ENCODE results near the gene SLC22A16. TPM values are rescaled to one million over a fixed set of nuclear protein-coding genes. Genes with fewer than 3 reads are reported as not detected.

The SLC22A16 gene
- total RNA-seq, 4 donors from 2014 or later: 0.27 TPM; not detected in 3

GRCh38 chr6:110398778-110399177, 77.6 kb downstream of the SLC22A16 start:
- Histone ChIP-seq H3K9me3 (no peaks in the 10 kb centered on the region), H3K27ac (no peak overlapping the region), H3K4me1 (no peaks in the 10 kb centered on the region), H3K4me3 (replicated peaks in 1 of 3) (no peak overlapping the region), H3K27me3 (no peaks in the 10 kb centered on the region), H3K36me3 (no peaks in the 10 kb centered on the region)
- DNase-seq: no peak
- intact Hi-C loops (cut with DNase I): loop anchor here (10.0 kb wide), 1 partner anchor 354 kb away; no protein-coding TSS in a partner anchor
- WGBS, 2 donors: 84 to 86% methylated on average over 4 of the region's 4 CpGs
- no peak for TF ChIP-seq POLR2A (IDR thresholded peaks at IDR 0.05)
- TF ChIP-seq, protein P1, sequence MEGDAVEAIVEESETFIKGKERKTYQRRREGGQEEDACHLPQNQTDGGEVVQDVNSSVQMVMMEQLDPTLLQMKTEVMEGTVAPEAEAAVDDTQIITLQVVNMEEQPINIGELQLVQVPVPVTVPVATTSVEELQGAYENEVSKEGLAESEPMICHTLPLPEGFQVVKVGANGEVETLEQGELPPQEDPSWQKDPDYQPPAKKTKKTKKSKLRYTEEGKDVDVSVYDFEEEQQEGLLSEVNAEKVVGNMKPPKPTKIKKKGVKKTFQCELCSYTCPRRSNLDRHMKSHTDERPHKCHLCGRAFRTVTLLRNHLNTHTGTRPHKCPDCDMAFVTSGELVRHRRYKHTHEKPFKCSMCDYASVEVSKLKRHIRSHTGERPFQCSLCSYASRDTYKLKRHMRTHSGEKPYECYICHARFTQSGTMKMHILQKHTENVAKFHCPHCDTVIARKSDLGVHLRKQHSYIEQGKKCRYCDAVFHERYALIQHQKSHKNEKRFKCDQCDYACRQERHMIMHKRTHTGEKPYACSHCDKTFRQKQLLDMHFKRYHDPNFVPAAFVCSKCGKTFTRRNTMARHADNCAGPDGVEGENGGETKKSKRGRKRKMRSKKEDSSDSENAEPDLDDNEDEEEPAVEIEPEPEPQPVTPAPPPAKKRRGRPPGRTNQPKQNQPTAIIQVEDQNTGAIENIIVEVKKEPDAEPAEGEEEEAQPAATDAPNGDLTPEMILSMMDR (IDR thresholded peaks at IDR 0.05): no peak

DNA sequence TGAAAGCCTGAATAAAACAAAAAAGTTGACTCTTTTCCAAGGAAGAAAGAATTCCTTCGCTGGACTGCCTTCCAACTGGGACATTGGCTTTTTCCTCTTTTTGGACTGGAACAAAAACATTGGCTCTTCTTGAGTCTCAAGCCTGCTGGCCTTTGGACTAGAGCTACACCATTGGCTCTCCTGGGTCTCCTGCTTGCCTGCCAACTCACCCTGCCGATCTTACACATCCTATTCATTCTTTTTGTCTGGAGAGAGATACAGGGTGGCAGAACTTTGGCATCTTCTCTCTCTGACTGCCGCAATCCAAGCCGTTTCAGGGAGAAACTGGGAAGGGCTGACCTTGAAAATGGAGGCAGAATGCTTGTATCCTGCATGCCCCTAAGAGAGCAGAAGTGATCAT, 81.2 kb downstream of the SLC22A16 start:
- H3K27me3 ChIP-seq: no peaks in the 10 kb centered on the region
- H3K27ac ChIP-seq: no peak overlapping the region
- no peak for DNase-seq
- H3K9me3 ChIP-seq: no peaks in the 10 kb centered on the region
- no peak overlapping the region for H3K4me3 ChIP-seq (replicated peaks in 1 of 3)
- TF ChIP-seq POLR2A (IDR thresholded peaks at IDR 0.05): no peak
- TF ChIP-seq, protein P1 (IDR thresholded peaks at IDR 0.05): no peak
- H3K4me1 ChIP-seq: no peaks in the 10 kb centered on the region
- no peaks in the 10 kb centered on the region for H3K36me3 ChIP-seq
- 57 to 73% methylated on average over 4 of the region's 4 CpGs for WGBS, 2 donors
- intact Hi-C loops (cut with DNase I): loop anchor here (10.0 kb wide), 1 partner anchor 350 kb away; no protein-coding TSS in a partner anchor

- Histone ChIP-seq H3K4me3 (replicated peaks in 1 of 3) (no peak overlapping the region), H3K4me1 (no peaks in the 10 kb centered on the region), H3K27me3 (no peaks in the 10 kb centered on the region), H3K9me3 (no peaks in the 10 kb centered on the region), H3K36me3 (no peaks in the 10 kb centered on the region), H3K27ac (no peak overlapping the region)
- no peak for DNase-seq
- WGBS, 2 donors: 93 to 97% methylated on average over 4 of the region's 4 CpGs
- TF ChIP-seq, protein P1 (IDR thresholded peaks at IDR 0.05): no peak
- no peak for TF ChIP-seq POLR2A (IDR thresholded peaks at IDR 0.05)
- intact Hi-C loops (cut with DNase I): loop anchor here (5.0 to 10.0 kb wide), 2 partner anchors 217 to 350 kb away; partner anchors contain the start of gene WASF1
These were observed 82.0 kb downstream of the SLC22A16 start for GRCh38 chr6:110394409-110394808.

- H3K4me3 ChIP-seq (replicated peaks in 1 of 3): no peak overlapping the region
- H3K9me3 ChIP-seq: no peaks in the 10 kb centered on the region
- DNase-seq: no peak
- 70 to 73% methylated on average over 7 to 8 of the region's 9 CpGs for WGBS, 2 donors
- no peaks in the 10 kb centered on the region for H3K36me3 ChIP-seq
- H3K27ac ChIP-seq: no peak overlapping the region
- intact Hi-C loops (cut with DNase I): loop anchor here (5.0 to 10.0 kb wide), 2 partner anchors 215 to 348 kb away; partner anchors contain the start of gene WASF1
- H3K4me1 ChIP-seq: no peaks in the 10 kb centered on the region
- H3K27me3 ChIP-seq: no peaks in the 10 kb centered on the region
- no peak for TF ChIP-seq POLR2A (IDR thresholded peaks at IDR 0.05)
- TF ChIP-seq, protein P1 (IDR thresholded peaks at IDR 0.05): no peak
These were observed 83.7 kb downstream of the SLC22A16 start for GRCh38 chr6:110392727-110393126.

DNA sequence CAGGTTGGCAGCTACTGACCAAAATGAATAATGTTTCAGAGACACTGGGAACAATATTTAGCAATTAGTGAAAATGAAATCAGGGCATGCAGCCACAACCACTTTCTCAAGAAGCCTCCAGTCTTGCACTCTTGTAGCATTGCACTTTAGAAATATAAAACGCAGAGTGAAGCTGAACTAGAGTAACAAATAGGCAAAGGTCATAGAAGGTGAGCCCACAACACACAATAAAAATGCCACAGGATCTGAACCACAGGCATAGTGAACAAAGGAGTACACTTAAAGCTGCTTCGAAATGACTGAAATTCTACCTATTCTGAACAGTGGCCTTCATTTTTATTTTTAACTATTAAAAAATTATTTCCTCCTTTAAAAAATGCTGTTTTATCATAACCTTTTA, 86.0 kb downstream of the SLC22A16 start:
- Histone ChIP-seq H3K27ac (no peak overlapping the region), H3K9me3 (no peaks in the 10 kb centered on the region), H3K27me3 (no peaks in the 10 kb centered on the region), H3K4me3 (replicated peaks in 1 of 3) (no peak overlapping the region), H3K4me1 (no peaks in the 10 kb centered on the region), H3K36me3 (no peaks in the 10 kb centered on the region)
- intact Hi-C loops (cut with DNase I): loop anchor here (5.0 to 10.0 kb wide), 2 partner anchors 213 to 346 kb away; partner anchors contain the start of gene WASF1
- TF ChIP-seq, protein P1 (IDR thresholded peaks at IDR 0.05): no peak
- no peak for TF ChIP-seq POLR2A (IDR thresholded peaks at IDR 0.05)
- 32 to 34% methylated on average over 2 of the region's 2 CpGs for WGBS, 2 donors
- no peak for DNase-seq
